NCI-H1048 (cell line): ENCODE results near the gene UBE2L3.
A peak's percentile ranks its signal among the peaks of the same experiment; 100 is the strongest.
"Not testable (repeated sequence)": the region's sequence is repeated elsewhere in the genome, so short reads cannot be mapped to it uniquely, and the experiment has no call there.

Experiments used
- DNase-seq: peaks from one replicate; lab custom pipeline; 2025; lab: John Stamatoyannopoulos, UW

UBE2L3 gene

GRCh38 chr22:21628386-21629254, 61.1 kb downstream of the UBE2L3 start:
- DNase-seq, result no peak

- DNase-seq, result peak; percentile 85
Observed at GRCh38 chr22:21629255-21630149, 62.0 kb downstream of the UBE2L3 start, which contains the start of gene YDJC. TSS of gene YDJC (minus strand) at chr22:21630022. CDS start at chr22:21630014, 8 bp downstream.

- no peak for DNase-seq
Observed at GRCh38 chr22:21631025-21631424, 63.5 kb downstream of the UBE2L3 start.

GRCh38 chr22:21632237-21632895, 64.9 kb downstream of the UBE2L3 start, which contains the start of gene CCDC116:
TSS of gene CCDC116 (plus strand) at chr22:21632760. CDS start at chr22:21633182, 422 bp downstream.
- peak; percentile 73 for DNase-seq

- DNase-seq, result no peak
Observed at GRCh38 chr22:21632931-21633330, 65.4 kb downstream of the UBE2L3 start.

- no peak for DNase-seq
Observed at GRCh38 chr22:21633481-21633880, 66.0 kb downstream of the UBE2L3 start.

GRCh38 chr22:21634081-21634480, 66.6 kb downstream of the UBE2L3 start:
- no peak for DNase-seq

- DNase-seq, result no peak
Observed at GRCh38 chr22:21634844-21635243, 67.3 kb downstream of the UBE2L3 start.

GRCh38 chr22:21635771-21636510, 68.4 kb downstream of the UBE2L3 start:
- DNase-seq, result no peak

GRCh38 chr22:21636629-21637218, 69.2 kb downstream of the UBE2L3 start:
- DNase-seq, result no peak

GRCh38 chr22:21637450-21637849, 69.9 kb downstream of the UBE2L3 start:
- not testable (repeated sequence) for DNase-seq

GRCh38 chr22:21639359-21639758, 71.8 kb downstream of the UBE2L3 start:
- no peak for DNase-seq

GRCh38 chr22:21640810-21641209, 73.3 kb downstream of the UBE2L3 start:
- no peak for DNase-seq

- no peak for DNase-seq
Observed at GRCh38 chr22:21641417-21641788, 73.9 kb downstream of the UBE2L3 start.

GRCh38 chr22:21641789-21642583, 74.5 kb downstream of the UBE2L3 start, which contains the start of gene SDF2L1:
TSS of gene SDF2L1 (plus strand) at chr22:21642302. CDS start at chr22:21642337, 35 bp downstream.
- DNase-seq, result peak; percentile 96

- DNase-seq, result no peak
Observed at GRCh38 chr22:21642584-21643448, 75.3 kb downstream of the UBE2L3 start.

- DNase-seq, result no peak
Observed at GRCh38 chr22:21643533-21644357, 76.2 kb downstream of the UBE2L3 start.

GRCh38 chr22:21645513-21645912, 78.0 kb downstream of the UBE2L3 start:
- not testable (repeated sequence) for DNase-seq
